Fibroblast of lung (primary cell): ENCODE results near the gene MBD5.

Experiments used
- CTCF ChIP-seq, 2 donors: IDR thresholded peaks in 1 of 2; conservative IDR thresholded peaks in 1 of 2; 1 replicate in 1 of 2; 2 replicates in 1 of 2; pipeline ENCODE4 v1.5.1; 2011 to 2012; ENCODE audit warnings: low read length in 2 of 2, control low read depth in 1 of 2, inconsistent platforms in 1 of 2, low read depth in 1 of 2, mild to moderate bottlenecking in 1 of 2
- EZH2 ChIP-seq: IDR thresholded peaks from 2 replicates; pipeline ENCODE4 v1.5.1; 2012; ENCODE audit warnings: low read length, control low read depth, mild to moderate bottlenecking; ENCODE audit errors: missing control alignments

- TF ChIP-seq CTCF (conservative IDR thresholded peaks at IDR 0.05 in 1 of 2, IDR thresholded peaks at IDR 0.05 in 1 of 2; ENCODE audit: low read depth in 1 of 2, low read length in 2 of 2) (no peak), EZH2 (no peak)
Measured at GRCh38 chr2:148282201-148282600, 261.3 kb downstream of the MBD5 start.
